ENCODE results near the gene PTPRD.

- TF ChIP-seq POLR2A (IDR thresholded peaks at IDR 0.05; ENCODE audit: low read depth, low read length) (no peak), TAF1 (IDR thresholded peaks at IDR 0.05; ENCODE audit: borderline replicate concordance, low read depth, low read length) (no peak)
Observed at GRCh38 chr9:9963841-9964240, 649.0 kb downstream of the PTPRD start.

All from GM12892 (cell line).